Prostate gland (tissue), 2 donors: ENCODE data around the gene RGS9BP.
"Not testable (repeated sequence)": the region's sequence is repeated elsewhere in the genome, so short reads cannot be mapped to it uniquely, and the experiment has no call there.

Experiments
- POLR2A ChIP-seq: fragments of 450-650 bp; IDR thresholded peaks from one replicate; pipeline ENCODE4 v1.6.1; 2016; ENCODE audit warnings: antibody characterized with exemption, mild to moderate bottlenecking
- POLR2AphosphoS5 ChIP-seq: sonication (generic); formaldehyde crosslinking; IDR thresholded peaks from one replicate; pipeline ENCODE4 v1.6.1; 2017; ENCODE audit warnings: antibody characterized with exemption
- TF ChIP-seq, protein P1 (sequence below), 4 experiments: fragments of 200-600 bp in 2 of 4; fragments of 450-650 bp in 2 of 4; sonication (generic) in 2 of 4; IDR thresholded peaks; 1 replicate in 3 of 4; 2 replicates in 1 of 4; pipeline ENCODE4 v1.5.1; 2016 to 2019; ENCODE audit warnings: antibody characterized with exemption in 4 of 4, mild to moderate bottlenecking in 2 of 4, moderate library complexity in 2 of 4

DNA sequence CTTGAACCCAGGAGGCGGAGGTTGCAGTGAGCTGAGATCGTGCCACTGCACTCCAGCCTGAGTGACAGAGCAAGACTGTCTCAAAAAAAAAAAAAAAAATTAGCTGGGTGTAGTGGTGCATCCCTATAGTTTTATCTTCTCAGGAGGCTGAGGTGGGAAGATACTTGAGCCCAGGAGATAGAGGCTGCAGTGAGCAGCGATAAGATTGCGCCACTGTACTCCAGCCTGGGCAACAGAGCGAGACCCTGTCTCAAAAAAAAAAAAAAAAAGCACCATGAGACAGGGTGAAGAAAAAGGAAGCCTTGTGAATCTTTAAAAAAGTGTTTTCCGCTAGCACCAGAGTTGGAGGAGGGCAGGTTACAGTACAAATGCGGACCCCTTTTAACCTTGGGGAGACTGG, 40.6 kb downstream of the RGS9BP start:
- TF ChIP-seq, protein P1, sequence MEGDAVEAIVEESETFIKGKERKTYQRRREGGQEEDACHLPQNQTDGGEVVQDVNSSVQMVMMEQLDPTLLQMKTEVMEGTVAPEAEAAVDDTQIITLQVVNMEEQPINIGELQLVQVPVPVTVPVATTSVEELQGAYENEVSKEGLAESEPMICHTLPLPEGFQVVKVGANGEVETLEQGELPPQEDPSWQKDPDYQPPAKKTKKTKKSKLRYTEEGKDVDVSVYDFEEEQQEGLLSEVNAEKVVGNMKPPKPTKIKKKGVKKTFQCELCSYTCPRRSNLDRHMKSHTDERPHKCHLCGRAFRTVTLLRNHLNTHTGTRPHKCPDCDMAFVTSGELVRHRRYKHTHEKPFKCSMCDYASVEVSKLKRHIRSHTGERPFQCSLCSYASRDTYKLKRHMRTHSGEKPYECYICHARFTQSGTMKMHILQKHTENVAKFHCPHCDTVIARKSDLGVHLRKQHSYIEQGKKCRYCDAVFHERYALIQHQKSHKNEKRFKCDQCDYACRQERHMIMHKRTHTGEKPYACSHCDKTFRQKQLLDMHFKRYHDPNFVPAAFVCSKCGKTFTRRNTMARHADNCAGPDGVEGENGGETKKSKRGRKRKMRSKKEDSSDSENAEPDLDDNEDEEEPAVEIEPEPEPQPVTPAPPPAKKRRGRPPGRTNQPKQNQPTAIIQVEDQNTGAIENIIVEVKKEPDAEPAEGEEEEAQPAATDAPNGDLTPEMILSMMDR (IDR thresholded peaks at IDR 0.05) = not testable (repeated sequence)
- not testable (repeated sequence) for TF ChIP-seq POLR2A, POLR2AphosphoS5
